Measurements from ENCODE around the gene FAM169A. TPM values are rescaled to one million over a fixed set of nuclear protein-coding genes. Genes with fewer than 3 reads are reported as not detected.

FAM169A gene
- total RNA-seq, 1 experiment from 2014 or later, result 13.5 TPM

- ChIA-PET CTCF (interaction anchor here (0.6 to 1.2 kb wide), 3 partner anchors 21 to 149 kb away, joined by 3 read pairs; no protein-coding TSS in a partner anchor), POLR2A (interaction anchor here (1.1 to 1.3 kb wide), 2 partner anchors 16 to 21 kb away, joined by 3 read pairs; no protein-coding TSS in a partner anchor)
- intact Hi-C loops (cut with micrococcal nuclease), result no loop called here
- no peaks in the 10 kb centered on the region for H3K4me1 Mint-ChIP-seq (ENCODE audit: insufficient read depth, unreplicated experiment)
- peaks cover 68% of the 10 kb centered on the region for H3K36me3 Mint-ChIP-seq (ENCODE audit: insufficient read depth, unreplicated experiment)
- H3K4me3 Mint-ChIP-seq (ENCODE audit: unreplicated experiment), result no peak overlapping the region
- no TSS peak for BruUV-seq (replicated peaks)
- no peaks in the 10 kb centered on the region for H3K9me3 Mint-ChIP-seq (ENCODE audit: unreplicated experiment)
- H3K27me3 Mint-ChIP-seq (ENCODE audit: insufficient read depth, unreplicated experiment), result no peaks in the 10 kb centered on the region
- no peak overlapping the region for H3K27ac Mint-ChIP-seq (ENCODE audit: low read depth, unreplicated experiment)
- TF ChIP-seq CTCF (IDR thresholded peaks at IDR 0.05; ENCODE audit: unreplicated experiment), result no peak
- no peak for DNase-seq (ENCODE audit: unreplicated experiment)
Observed at GRCh38 chr5:74738406-74738805, 127.8 kb downstream of the FAM169A start.

- CTCF ChIA-PET, result no interaction called here
- no peaks in the 10 kb centered on the region for H3K4me1 Mint-ChIP-seq (ENCODE audit: insufficient read depth, unreplicated experiment)
- H3K27ac Mint-ChIP-seq (ENCODE audit: low read depth, unreplicated experiment), result no peak overlapping the region
Observed at GRCh38 chr5:74736759-74737158, 129.4 kb downstream of the FAM169A start.

More at GRCh38 chr5:74736759-74737158, 129.4 kb downstream of the FAM169A start:
- Mint-ChIP-seq H3K36me3 (ENCODE audit: insufficient read depth, unreplicated experiment) (peaks cover 74% of the 10 kb centered on the region), H3K9me3 (ENCODE audit: unreplicated experiment) (no peaks in the 10 kb centered on the region), H3K27me3 (ENCODE audit: insufficient read depth, unreplicated experiment) (no peaks in the 10 kb centered on the region), H3K4me3 (ENCODE audit: unreplicated experiment) (no peak overlapping the region)
- DNase-seq (ENCODE audit: unreplicated experiment), result no peak
- POLR2A ChIA-PET, result interaction anchor here (0.6 to 0.9 kb wide), 2 partner anchors 19 to 22 kb away, joined by 3 read pairs; no protein-coding TSS in a partner anchor
- TF ChIP-seq CTCF (IDR thresholded peaks at IDR 0.05; ENCODE audit: unreplicated experiment), result no peak
- no TSS peak for BruUV-seq (replicated peaks)
- intact Hi-C loops (cut with micrococcal nuclease), result no loop called here

Other genes starting within 250 kb of the FAM169A start
- 10.7 and 12.9 TPM in 2 replicates for gene ENC1, start 225.7 kb downstream of the FAM169A start, total RNA-seq (2022)
- gene HEXB, start 181.2 kb downstream of the FAM169A start, total RNA-seq (2022), result 82.8 and 93.7 TPM in 2 replicates
- gene GFM2, start 99.3 kb downstream of the FAM169A start, total RNA-seq (2022), result 26.4 and 31.9 TPM in 2 replicates
- gene NSA2, start 99.1 kb downstream of the FAM169A start, total RNA-seq (2022), result 84.9 and 106 TPM in 2 replicates
- 1.4 and 1.8 TPM in 2 replicates for gene GCNT4, start 186.2 kb upstream of the FAM169A start, total RNA-seq (2022)